ENCODE results near the gene CNN3. TPM values are rescaled to one million over a fixed set of nuclear protein-coding genes. Genes with fewer than 3 reads are reported as not detected.

CNN3 gene
- total RNA-seq, 2 experiments from 2014 or later, result not detected

DNA sequence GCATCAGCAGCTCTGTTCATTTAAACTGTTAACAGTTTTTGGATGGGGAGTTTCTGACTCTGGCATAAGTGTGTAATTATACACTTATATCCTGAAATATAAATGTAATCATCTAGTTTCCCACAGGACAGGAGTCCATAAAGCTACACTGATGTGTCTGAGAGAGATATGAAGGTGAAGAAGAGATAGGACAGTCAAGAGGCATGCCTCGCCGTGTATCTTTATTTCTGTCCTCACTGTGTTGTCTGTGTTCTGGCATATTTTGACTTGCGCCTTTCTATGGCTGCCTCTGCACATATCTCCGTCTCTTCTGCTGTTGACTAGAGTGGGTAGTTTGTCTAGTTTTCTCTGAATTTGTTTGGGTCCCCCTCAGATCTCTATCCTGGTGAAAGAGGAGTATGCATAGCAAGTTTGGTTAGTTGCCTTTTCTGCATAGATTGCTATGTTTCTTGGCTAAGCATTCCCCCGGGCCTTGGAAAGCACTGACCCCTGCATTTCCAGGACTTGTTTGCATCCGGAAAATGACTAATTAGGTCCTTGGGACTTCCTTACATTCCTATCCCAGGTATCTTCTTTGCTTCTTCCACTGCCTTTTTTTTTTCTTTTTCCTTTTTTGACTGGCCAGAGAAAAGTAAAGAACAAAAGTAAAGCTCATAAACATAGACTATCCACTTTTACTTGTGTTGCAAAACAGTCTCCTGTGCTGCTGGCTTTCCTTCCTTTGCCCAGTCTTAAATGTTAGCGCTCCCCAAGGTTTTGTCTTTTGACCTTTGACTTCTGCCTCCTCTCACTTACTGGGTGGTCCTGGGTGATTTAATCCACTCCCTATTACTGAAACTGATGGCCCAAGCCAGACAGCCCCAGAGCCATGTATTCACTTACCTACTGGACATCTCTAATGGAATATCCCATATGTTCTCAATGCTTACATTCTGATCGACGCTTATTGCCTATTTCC, 27.6 kb upstream of the CNN3 start:
- no TSS peak for BruUV-seq (replicated peaks)
- H3K4me2 ChIP-seq (ENCODE audit: low read length), result no peak overlapping the region
- H3K36me3 ChIP-seq (ENCODE audit: insufficient read depth, low read length), result no peaks in the 10 kb centered on the region
- no peaks in the 10 kb centered on the region for H3K9me3 ChIP-seq (ENCODE audit: low read length)
- DNase-seq (ENCODE audit: low spot score), result no peak
- ChIA-PET CTCF (ENCODE audit: unreplicated experiment) (no interaction called here), POLR2A (interaction anchor here (0.7 kb wide), 1 partner anchor 71 kb away, joined by 3 read pairs; no protein-coding TSS in a partner anchor)
- H3K9me2 ChIP-seq (ENCODE audit: insufficient read depth, low read length), result no peaks in the 10 kb centered on the region
- H3K79me2 ChIP-seq (ENCODE audit: insufficient read depth, low read depth, low read length), result no peaks in the 10 kb centered on the region
- TF ChIP-seq EZH2phosphoT487 (IDR thresholded peaks at IDR 0.05; ENCODE audit: borderline replicate concordance, low read depth, low read length), result no peak
- TF ChIP-seq, protein P1, sequence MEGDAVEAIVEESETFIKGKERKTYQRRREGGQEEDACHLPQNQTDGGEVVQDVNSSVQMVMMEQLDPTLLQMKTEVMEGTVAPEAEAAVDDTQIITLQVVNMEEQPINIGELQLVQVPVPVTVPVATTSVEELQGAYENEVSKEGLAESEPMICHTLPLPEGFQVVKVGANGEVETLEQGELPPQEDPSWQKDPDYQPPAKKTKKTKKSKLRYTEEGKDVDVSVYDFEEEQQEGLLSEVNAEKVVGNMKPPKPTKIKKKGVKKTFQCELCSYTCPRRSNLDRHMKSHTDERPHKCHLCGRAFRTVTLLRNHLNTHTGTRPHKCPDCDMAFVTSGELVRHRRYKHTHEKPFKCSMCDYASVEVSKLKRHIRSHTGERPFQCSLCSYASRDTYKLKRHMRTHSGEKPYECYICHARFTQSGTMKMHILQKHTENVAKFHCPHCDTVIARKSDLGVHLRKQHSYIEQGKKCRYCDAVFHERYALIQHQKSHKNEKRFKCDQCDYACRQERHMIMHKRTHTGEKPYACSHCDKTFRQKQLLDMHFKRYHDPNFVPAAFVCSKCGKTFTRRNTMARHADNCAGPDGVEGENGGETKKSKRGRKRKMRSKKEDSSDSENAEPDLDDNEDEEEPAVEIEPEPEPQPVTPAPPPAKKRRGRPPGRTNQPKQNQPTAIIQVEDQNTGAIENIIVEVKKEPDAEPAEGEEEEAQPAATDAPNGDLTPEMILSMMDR (conservative IDR thresholded peaks at IDR 0.05; ENCODE audit: low read length), result no peak
- no peaks in the 10 kb centered on the region for H4K20me1 ChIP-seq (ENCODE audit: insufficient read depth, low read length)
- intact Hi-C loops (cut with micrococcal nuclease; ENCODE audit: unreplicated experiment), result no loop called here
- no peak overlapping the region for H2AFZ ChIP-seq (ENCODE audit: low read length)
- H3K4me3 ChIP-seq (ENCODE audit: low read depth, low read length, poor library complexity, severe bottlenecking), result no peak overlapping the region
- no peak overlapping the region for H3K27ac ChIP-seq (ENCODE audit: low read depth, low read length, poor library complexity, severe bottlenecking)
- no peaks in the 10 kb centered on the region for H3K4me1 ChIP-seq (ENCODE audit: insufficient read depth, low read length, poor library complexity, severe bottlenecking)

DNA sequence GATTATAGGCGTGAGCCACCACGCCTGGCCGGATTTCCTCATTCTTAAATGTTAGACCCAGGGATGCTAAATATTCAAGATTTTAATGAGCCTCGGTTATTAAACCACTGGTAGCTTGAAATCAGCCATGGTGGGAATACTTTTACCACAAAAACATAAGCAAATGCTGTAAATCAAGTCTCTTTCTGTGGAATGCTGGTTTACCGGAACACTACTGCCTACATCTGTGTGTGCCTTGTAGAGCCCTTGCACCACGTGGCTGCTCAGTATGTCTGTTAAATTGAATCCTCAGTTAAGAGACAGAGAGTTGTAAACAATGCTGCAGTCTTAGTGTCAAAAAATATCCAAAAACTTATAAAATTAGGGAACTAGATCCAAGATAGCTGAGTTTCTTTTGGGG, 26.8 kb upstream of the CNN3 start:
- Histone ChIP-seq H3K4me1 (ENCODE audit: insufficient read depth, low read length, poor library complexity, severe bottlenecking) (no peaks in the 10 kb centered on the region), H3K79me2 (ENCODE audit: insufficient read depth, low read depth, low read length) (no peaks in the 10 kb centered on the region), H3K9me3 (ENCODE audit: low read length) (no peaks in the 10 kb centered on the region), H3K27ac (ENCODE audit: low read depth, low read length, poor library complexity, severe bottlenecking) (no peak overlapping the region), H3K36me3 (ENCODE audit: insufficient read depth, low read length) (no peaks in the 10 kb centered on the region), H3K4me3 (ENCODE audit: low read depth, low read length, poor library complexity, severe bottlenecking) (no peak overlapping the region), H3K9me2 (ENCODE audit: insufficient read depth, low read length) (no peaks in the 10 kb centered on the region), H2AFZ (ENCODE audit: low read length) (no peak overlapping the region), H4K20me1 (ENCODE audit: insufficient read depth, low read length) (no peaks in the 10 kb centered on the region), H3K4me2 (ENCODE audit: low read length) (no peak overlapping the region)
- POLR2A ChIA-PET, result interaction anchor here (0.6 kb wide), 1 partner anchor 8 kb away, joined by 5 read pairs; no protein-coding TSS in a partner anchor
- TF ChIP-seq, protein P1 (conservative IDR thresholded peaks at IDR 0.05; ENCODE audit: low read length), result no peak
- TF ChIP-seq EZH2phosphoT487 (IDR thresholded peaks at IDR 0.05; ENCODE audit: borderline replicate concordance, low read depth, low read length), result no peak
- CTCF ChIA-PET (ENCODE audit: unreplicated experiment), result no interaction called here
- BruUV-seq (replicated peaks), result no TSS peak
- DNase-seq (ENCODE audit: low spot score), result no peak
- intact Hi-C loops (cut with micrococcal nuclease; ENCODE audit: unreplicated experiment), result no loop called here

DNA sequence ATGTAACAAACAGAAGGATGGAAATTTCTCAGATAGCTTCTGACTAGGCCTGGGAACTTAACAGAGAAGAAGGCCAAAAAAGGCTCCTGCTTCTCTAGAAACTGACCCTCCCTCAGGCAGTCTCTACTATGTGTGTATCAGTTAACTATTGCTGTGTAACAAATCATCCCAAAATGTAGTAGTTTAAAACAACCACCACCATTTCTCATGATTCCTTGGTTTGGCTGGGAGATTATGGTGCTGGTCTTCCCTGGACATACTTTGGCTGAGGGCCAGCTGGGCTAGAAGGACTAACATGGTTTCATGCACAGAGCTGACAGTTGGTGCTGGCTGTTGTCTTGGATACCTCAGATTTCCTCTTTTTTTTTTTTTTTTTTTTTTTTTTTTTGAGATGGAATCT, 26.2 kb upstream of the CNN3 start:
- H3K4me3 ChIP-seq (ENCODE audit: low read depth, low read length, poor library complexity, severe bottlenecking), result no peak overlapping the region
- CTCF ChIA-PET (ENCODE audit: unreplicated experiment), result no interaction called here
- no peaks in the 10 kb centered on the region for H4K20me1 ChIP-seq (ENCODE audit: insufficient read depth, low read length)
- POLR2A ChIA-PET, result interaction anchor here (0.6 kb wide), 1 partner anchor 9 kb away, joined by 5 read pairs; no protein-coding TSS in a partner anchor
- no peak overlapping the region for H3K4me2 ChIP-seq (ENCODE audit: low read length)
- BruUV-seq (replicated peaks), result no TSS peak
- H3K9me3 ChIP-seq (ENCODE audit: low read length), result no peaks in the 10 kb centered on the region
- intact Hi-C loops (cut with micrococcal nuclease; ENCODE audit: unreplicated experiment), result no loop called here
- H3K27ac ChIP-seq (ENCODE audit: low read depth, low read length, poor library complexity, severe bottlenecking), result no peak overlapping the region
- H3K9me2 ChIP-seq (ENCODE audit: insufficient read depth, low read length), result no peaks in the 10 kb centered on the region
- no peaks in the 10 kb centered on the region for H3K79me2 ChIP-seq (ENCODE audit: insufficient read depth, low read depth, low read length)
- no peaks in the 10 kb centered on the region for H3K36me3 ChIP-seq (ENCODE audit: insufficient read depth, low read length)
- no peaks in the 10 kb centered on the region for H3K4me1 ChIP-seq (ENCODE audit: insufficient read depth, low read length, poor library complexity, severe bottlenecking)
- no peak for DNase-seq (ENCODE audit: low spot score)
- H2AFZ ChIP-seq (ENCODE audit: low read length), result no peak overlapping the region
- no peak for TF ChIP-seq EZH2phosphoT487 (IDR thresholded peaks at IDR 0.05; ENCODE audit: borderline replicate concordance, low read depth, low read length)
- TF ChIP-seq, protein P1 (conservative IDR thresholded peaks at IDR 0.05; ENCODE audit: low read length), result no peak
